Endothelial cell of umbilical vein (primary cell): ENCODE data around the gene SIRT4. TPM values are rescaled to one million over a fixed set of nuclear protein-coding genes. Genes with fewer than 3 reads are reported as not detected.

Source experiments
- BruUV-seq: library from RNA; stranded (reverse); fragments of 400-500 nt; replicated peaks from 2 replicates; lab custom pipeline; 2021; lab: Mats Ljungman, UMichigan
- CTCF ChIA-PET: fragments of 300-600, 350-600 bp; sonication (Branson Sonifier 250); formaldehyde crosslinking; loops from one replicate; lab custom pipeline; 2021; ENCODE audit warnings: antibody characterized with exemption, inconsistent platforms; lab: Charles Lee
- POLR2A ChIA-PET: fragments of 300-600, 350-600 bp; sonication (Branson Sonifier 250); formaldehyde crosslinking; loops from one replicate; lab custom pipeline; 2021; ENCODE audit warnings: antibody characterized with exemption, inconsistent platforms; lab: Charles Lee
- DNase-seq: peaks from one replicate; pipeline ENCODE4 v3.0.0-alpha.2; 2011; ENCODE audit warnings: low read depth, low spot score
- FAIRE-seq: peaks from 2 replicates; lab custom pipeline; 2011; peaks lifted over from hg19 to GRCh38; lab: Jason Lieb, UNC
- H2AFZ ChIP-seq: 2 replicates; pipeline ENCODE4 v1.6.0; 2012; ENCODE audit warnings: low read depth, low read length, control low read depth, inconsistent platforms
- H3K27ac ChIP-seq: 2 replicates; pipeline ENCODE4 v1.5.1; 2011; ENCODE audit warnings: low read depth, mild to moderate bottlenecking, control low read depth, low read length, moderate library complexity; ENCODE audit not compliant: insufficient read depth
- H3K27me3 ChIP-seq, 2 experiments: 2 replicates each; pipeline versions ENCODE4 v1.6.0 to v1.6.1; 2011; ENCODE audit warnings: low read length in 2 of 2, mixed read lengths in 1 of 2; ENCODE audit not compliant: control insufficient read depth in 2 of 2, insufficient read depth in 2 of 2
- H3K36me3 ChIP-seq, 2 experiments: 2 replicates in 1 of 2; 3 replicates in 1 of 2; pipeline ENCODE4 v1.5.1; 2011; ENCODE audit warnings: low read length in 2 of 2, mild to moderate bottlenecking in 1 of 2, moderate library complexity in 1 of 2; ENCODE audit not compliant: control insufficient read depth in 2 of 2, insufficient read depth in 2 of 2; ENCODE audit errors: extremely low read depth in 1 of 2
- H3K4me1 ChIP-seq: 3 replicates; pipeline ENCODE4 v1.5.1; 2011; ENCODE audit warnings: mild to moderate bottlenecking, low read length; ENCODE audit not compliant: control insufficient read depth, insufficient read depth; ENCODE audit errors: extremely low read depth
- H3K4me2 ChIP-seq: 2 replicates; pipeline ENCODE4 v1.6.1; 2011; ENCODE audit warnings: low read length, control low read depth, mixed read lengths; ENCODE audit not compliant: insufficient read depth
- H3K4me3 ChIP-seq, 3 experiments: fragments of 200-600 bp in 1 of 3; sonication (generic), shearing (Covaris generic) in 1 of 3; replicated peaks in 1 of 3; 2 replicates each; pipeline ENCODE4 v1.5.1; 2011 to 2016; ENCODE audit warnings: control low read depth in 3 of 3, low read length in 3 of 3, mild to moderate bottlenecking in 2 of 3, inconsistent platforms in 1 of 3, low read depth in 1 of 3, moderate library complexity in 1 of 3; ENCODE audit not compliant: insufficient read depth in 1 of 3
- H3K79me2 ChIP-seq: 2 replicates; pipeline ENCODE4 v1.6.0; 2012; ENCODE audit warnings: low read length, inconsistent platforms; ENCODE audit not compliant: control insufficient read depth, insufficient read depth
- H3K9ac ChIP-seq: replicated peaks from 2 replicates; pipeline ENCODE3; 2011; ENCODE audit warnings: low read length, control low read depth; ENCODE audit not compliant: insufficient read depth; ENCODE audit errors: extremely low read depth
- H3K9me1 ChIP-seq: replicated peaks from 3 replicates; pipeline ENCODE4 v1.6.0; 2011; ENCODE audit warnings: mild to moderate bottlenecking, low read length; ENCODE audit not compliant: control insufficient read depth, insufficient read depth; ENCODE audit errors: extremely low read depth
- H3K9me3 ChIP-seq: replicated peaks from 2 replicates; pipeline ENCODE4 v1.5.1; 2012; ENCODE audit warnings: low read length, inconsistent platforms; ENCODE audit not compliant: control insufficient read depth, insufficient read depth
- H4K20me1 ChIP-seq: replicated peaks from 2 replicates; pipeline ENCODE3; 2011; ENCODE audit warnings: mild to moderate bottlenecking, low read length; ENCODE audit not compliant: control insufficient read depth, insufficient read depth; ENCODE audit errors: extremely low read depth
- EZH2 ChIP-seq: IDR thresholded peaks from 2 replicates; pipeline ENCODE4 v1.6.1; 2012; ENCODE audit warnings: borderline replicate concordance, low read depth, mild to moderate bottlenecking, moderate library complexity, low read length, inconsistent platforms; ENCODE audit not compliant: severe bottlenecking
- FOS ChIP-seq: IDR thresholded peaks from 2 replicates; pipeline ENCODE4 v1.6.1; 2011; ENCODE audit warnings: mild to moderate bottlenecking, low read length, moderate library complexity, borderline replicate concordance; ENCODE audit not compliant: insufficient read depth
- GATA2 ChIP-seq: IDR thresholded peaks from 2 replicates; pipeline ENCODE4 v1.7.0; 2011; ENCODE audit warnings: low read depth, mild to moderate bottlenecking, moderate library complexity, mixed read lengths, low read length; ENCODE audit not compliant: insufficient read length, insufficient read depth
- JUN ChIP-seq: IDR thresholded peaks from 2 replicates; pipeline ENCODE4 v1.6.1; 2011; ENCODE audit warnings: borderline replicate concordance, low read depth; ENCODE audit not compliant: insufficient read length, insufficient read depth
- MYC ChIP-seq: IDR thresholded peaks from one replicate; pipeline ENCODE4 v1.6.1; 2011; ENCODE audit warnings: mild to moderate bottlenecking, low read depth, low read length
- POLR2A ChIP-seq: IDR thresholded peaks from 2 replicates; pipeline ENCODE4 v1.6.1; 2012; ENCODE audit warnings: low read depth, mild to moderate bottlenecking, control low read depth, low read length
- POLR2AphosphoS5 ChIP-seq: IDR thresholded peaks from 2 replicates; pipeline ENCODE4 v1.6.1; 2012; ENCODE audit warnings: low read depth, mild to moderate bottlenecking, control low read depth, low read length, moderate library complexity; ENCODE audit not compliant: insufficient read depth
- dilution Hi-C: fragments of 300-500 bp; cut with MboI; formaldehyde crosslinking; loops from one replicate; pipeline ENCODE4 v1.15.0; 2019; ENCODE audit warnings: low sequenced_read_pairs; ENCODE audit not compliant: extremely low pct_ligation_motif_present
- intact Hi-C: fragments of 100-400 bp; cut with micrococcal nuclease; formaldehyde crosslinking; loops from one replicate; pipeline ENCODE4 v1.10.0; 2022
- polyA plus RNA-seq, 4 experiments: library from polyadenylated mRNA; depleted of rRNA in 3 of 4; stranded (reverse) in 3 of 4; unstranded in 1 of 4; fragments of >200 nt; gene quantifications; 2 replicates each; pipeline versions ENCODE4 v1.2.1 to v1.2.3, GENCODE V29; 2011 to 2012; ENCODE audit warnings: missing spikeins in 1 of 4
- total RNA-seq: library from RNA; stranded (reverse); gene quantifications from 2 replicates; pipeline ENCODE4 v1.2.3, GENCODE V29; 2021
- TF ChIP-seq, protein P1 (sequence below), 2 donors: IDR thresholded peaks; 1 replicate in 1 of 2; 2 replicates in 1 of 2; pipeline ENCODE4 v1.5.1; 2011; ENCODE audit warnings: low read length in 2 of 2, mild to moderate bottlenecking in 2 of 2, moderate library complexity in 2 of 2, control low read depth in 1 of 2, inconsistent platforms in 1 of 2, low read depth in 1 of 2; ENCODE audit not compliant: insufficient read depth in 1 of 2; ENCODE audit errors: extremely low read depth in 1 of 2
- TF ChIP-seq, protein P2 (sequence below): IDR thresholded peaks from 2 replicates; pipeline ENCODE4 v1.6.1; 2011; ENCODE audit not compliant: insufficient read depth, insufficient read length

Gene SIRT4
- total and polyA plus RNA-seq, 2 donors (not counting 3 experiments of a cell fraction or from before 2014, with no cell fraction given) = 0.79 to 1.2 TPM

DNA sequence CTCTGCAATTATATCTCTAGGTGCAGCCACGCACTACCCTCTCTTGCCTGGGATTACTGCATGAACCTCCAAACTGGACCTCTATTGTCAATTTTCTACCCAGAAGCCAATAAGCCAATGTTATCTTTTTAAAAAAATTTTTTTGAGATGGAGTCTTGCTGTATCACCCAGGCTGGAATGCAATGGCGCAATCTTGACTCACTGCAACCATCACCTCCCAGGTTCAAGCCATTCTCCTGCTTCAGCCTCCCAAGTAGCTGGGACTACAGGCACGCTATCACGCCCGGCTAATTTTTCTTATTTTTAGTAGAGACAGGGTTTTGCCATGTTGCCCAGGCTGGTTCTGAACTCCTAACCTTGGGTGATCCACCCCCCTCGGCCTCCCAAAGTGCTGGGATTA is 25.4 kb upstream of the SIRT4 start:
- DNase-seq = no peak
- H4K20me1 ChIP-seq = no peaks in the 10 kb centered on the region
- no peak overlapping the region for H3K4me3 ChIP-seq
- no peaks in the 10 kb centered on the region for H3K36me3 ChIP-seq
- intact Hi-C loops (no loop called here), dilution Hi-C loops (no loop called here)
- H3K79me2 ChIP-seq = no peaks in the 10 kb centered on the region
- H3K9me3 ChIP-seq = no peaks in the 10 kb centered on the region
- no peak for TF ChIP-seq POLR2AphosphoS5
- no peak for TF ChIP-seq POLR2A
- TF ChIP-seq MYC = no peak
- no peak for TF ChIP-seq FOS
- TF ChIP-seq, protein P1, sequence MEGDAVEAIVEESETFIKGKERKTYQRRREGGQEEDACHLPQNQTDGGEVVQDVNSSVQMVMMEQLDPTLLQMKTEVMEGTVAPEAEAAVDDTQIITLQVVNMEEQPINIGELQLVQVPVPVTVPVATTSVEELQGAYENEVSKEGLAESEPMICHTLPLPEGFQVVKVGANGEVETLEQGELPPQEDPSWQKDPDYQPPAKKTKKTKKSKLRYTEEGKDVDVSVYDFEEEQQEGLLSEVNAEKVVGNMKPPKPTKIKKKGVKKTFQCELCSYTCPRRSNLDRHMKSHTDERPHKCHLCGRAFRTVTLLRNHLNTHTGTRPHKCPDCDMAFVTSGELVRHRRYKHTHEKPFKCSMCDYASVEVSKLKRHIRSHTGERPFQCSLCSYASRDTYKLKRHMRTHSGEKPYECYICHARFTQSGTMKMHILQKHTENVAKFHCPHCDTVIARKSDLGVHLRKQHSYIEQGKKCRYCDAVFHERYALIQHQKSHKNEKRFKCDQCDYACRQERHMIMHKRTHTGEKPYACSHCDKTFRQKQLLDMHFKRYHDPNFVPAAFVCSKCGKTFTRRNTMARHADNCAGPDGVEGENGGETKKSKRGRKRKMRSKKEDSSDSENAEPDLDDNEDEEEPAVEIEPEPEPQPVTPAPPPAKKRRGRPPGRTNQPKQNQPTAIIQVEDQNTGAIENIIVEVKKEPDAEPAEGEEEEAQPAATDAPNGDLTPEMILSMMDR (IDR thresholded peaks at IDR 0.05; ENCODE audit: extremely low read depth in 1 of 2, insufficient read depth in 1 of 2, low read depth in 1 of 2, low read length in 2 of 2) = no peak
- no peak for TF ChIP-seq EZH2
- TF ChIP-seq GATA2 = no peak
- TF ChIP-seq, protein P2, sequence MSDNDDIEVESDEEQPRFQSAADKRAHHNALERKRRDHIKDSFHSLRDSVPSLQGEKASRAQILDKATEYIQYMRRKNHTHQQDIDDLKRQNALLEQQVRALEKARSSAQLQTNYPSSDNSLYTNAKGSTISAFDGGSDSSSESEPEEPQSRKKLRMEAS = no peak
- no peak for TF ChIP-seq JUN
- H3K9me1 ChIP-seq = no peaks in the 10 kb centered on the region
- H3K27ac ChIP-seq = no peak overlapping the region
- H3K4me1 ChIP-seq = no peaks in the 10 kb centered on the region
- FAIRE-seq = no peak
- ChIA-PET POLR2A (no interaction called here), CTCF (no interaction called here)
- no peak overlapping the region for H3K4me2 ChIP-seq
- no peak overlapping the region for H2AFZ ChIP-seq
- no peaks in the 10 kb centered on the region for H3K27me3 ChIP-seq
- no peak overlapping the region for H3K9ac ChIP-seq
- no TSS peak for BruUV-seq
